ENCODE results near the gene PUM2.
"Not testable (repeated sequence)": the region's sequence is repeated elsewhere in the genome, so short reads cannot be mapped to it uniquely, and the experiment has no call there.

- not testable (repeated sequence) for TF ChIP-seq CTCF, POLR2A (IDR thresholded peaks at IDR 0.05)
Measured at GRCh38 chr2:20268317-20268716, 82.3 kb downstream of the PUM2 start.

All from esophagus squamous epithelium (tissue), 4 donors.